HG02870 (cell line): ENCODE measurements around the gene DTNA.
"Not testable (repeated sequence)": the region's sequence is repeated elsewhere in the genome, so short reads cannot be mapped to it uniquely, and the experiment has no call there.

ENCODE experiments used
- ATAC-seq: cut with Tn5 transposase; IDR thresholded peaks from one replicate; pipeline ENCODE4 v1.9.1; 2021; ENCODE audit warnings: mild to moderate bottlenecking, moderate library complexity; ENCODE audit not compliant: unreplicated experiment

Gene DTNA

DNA sequence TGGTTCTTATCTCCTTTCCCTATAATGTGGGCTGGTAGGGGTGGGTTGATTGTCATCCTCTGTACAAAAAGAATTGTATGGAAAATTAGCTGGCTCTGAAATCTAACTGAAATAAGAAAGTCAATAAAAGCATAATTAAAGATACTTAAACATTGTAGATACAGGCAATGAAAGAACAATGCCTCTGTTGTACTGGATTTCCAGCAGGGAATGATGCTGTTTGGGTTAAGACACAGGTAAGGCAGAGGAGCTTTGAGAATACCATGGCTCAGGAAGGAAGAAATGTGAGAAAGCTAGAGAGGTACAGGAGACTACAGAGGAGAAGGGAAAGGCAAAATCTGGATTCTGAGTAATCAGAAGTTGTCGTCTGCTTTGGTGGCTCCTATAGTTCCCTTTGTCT, 10.1 kb downstream of the DTNA start:
- no peak for ATAC-seq

DNA sequence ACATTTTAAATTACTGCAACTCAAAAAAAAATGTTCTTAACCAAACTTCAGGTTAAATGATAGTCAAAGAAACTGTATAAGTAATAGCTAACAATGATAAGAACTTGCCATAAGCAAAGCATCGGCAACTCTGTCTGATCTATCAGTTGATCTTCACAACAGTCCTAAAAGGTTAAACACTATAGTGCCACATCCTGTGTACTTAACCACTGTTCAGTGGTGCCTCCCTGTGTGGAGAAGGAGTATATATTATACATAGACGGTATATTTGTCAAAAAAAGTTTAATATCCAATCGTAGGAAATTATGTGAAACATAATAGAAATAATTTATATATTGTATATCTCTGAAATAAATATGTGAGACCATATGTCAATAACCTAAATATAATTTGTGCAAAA, 13.0 kb downstream of the DTNA start:
- ATAC-seq, result no peak

- not testable (repeated sequence) for ATAC-seq
Measured at GRCh38 chr18:34725737-34726136, 15.6 kb downstream of the DTNA start.

GRCh38 chr18:34726286-34727004, 16.3 kb downstream of the DTNA start:
- ATAC-seq, result no peak

DNA sequence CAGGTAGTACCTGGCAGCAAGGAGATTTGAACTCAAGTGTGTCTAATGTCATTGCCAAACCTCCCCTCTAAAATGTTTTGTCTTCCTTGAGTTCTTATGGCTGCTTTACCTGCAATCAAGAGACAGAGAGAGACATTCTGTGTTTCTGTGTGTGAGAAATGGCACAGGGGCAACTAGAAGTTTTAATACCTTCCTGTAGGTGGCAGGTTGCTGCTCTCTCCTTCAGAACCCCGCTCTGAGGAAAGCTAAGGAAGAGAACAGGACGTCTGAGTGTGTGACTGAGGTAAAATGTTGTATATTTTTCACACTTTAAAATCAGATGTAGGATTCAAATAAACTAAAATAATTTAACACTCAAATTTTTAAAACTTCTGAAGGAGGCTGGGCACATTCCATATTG, 19.2 kb downstream of the DTNA start:
- ATAC-seq, result peak; percentile 62

- no peak for ATAC-seq
Measured at GRCh38 chr18:34729740-34730355, 19.8 kb downstream of the DTNA start.

DNA sequence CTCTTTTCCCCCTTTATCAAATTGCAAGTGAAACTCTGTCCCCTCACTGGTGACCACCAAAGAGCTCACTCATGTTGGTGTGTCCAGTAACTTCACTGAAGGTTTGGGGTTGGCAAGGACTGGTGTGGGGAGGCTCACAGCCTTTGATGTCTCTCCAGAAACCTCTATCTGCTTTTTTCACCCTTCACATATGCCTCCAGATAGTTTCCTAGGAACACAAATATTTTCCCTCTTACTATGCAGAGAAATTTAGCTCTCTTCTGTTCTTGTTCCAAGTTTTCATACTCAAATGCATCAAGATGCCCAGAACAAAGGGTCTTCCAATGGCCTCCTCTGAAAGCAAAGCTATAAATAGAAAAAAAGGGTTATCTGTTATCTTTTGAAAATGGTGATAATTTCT, 20.7 kb downstream of the DTNA start:
- ATAC-seq, result no peak

- ATAC-seq, result no peak
Measured at GRCh38 chr18:34734056-34734455, 24.0 kb downstream of the DTNA start.

- not testable (repeated sequence) for ATAC-seq
Measured at GRCh38 chr18:34734526-34734925, 24.4 kb downstream of the DTNA start.

DNA sequence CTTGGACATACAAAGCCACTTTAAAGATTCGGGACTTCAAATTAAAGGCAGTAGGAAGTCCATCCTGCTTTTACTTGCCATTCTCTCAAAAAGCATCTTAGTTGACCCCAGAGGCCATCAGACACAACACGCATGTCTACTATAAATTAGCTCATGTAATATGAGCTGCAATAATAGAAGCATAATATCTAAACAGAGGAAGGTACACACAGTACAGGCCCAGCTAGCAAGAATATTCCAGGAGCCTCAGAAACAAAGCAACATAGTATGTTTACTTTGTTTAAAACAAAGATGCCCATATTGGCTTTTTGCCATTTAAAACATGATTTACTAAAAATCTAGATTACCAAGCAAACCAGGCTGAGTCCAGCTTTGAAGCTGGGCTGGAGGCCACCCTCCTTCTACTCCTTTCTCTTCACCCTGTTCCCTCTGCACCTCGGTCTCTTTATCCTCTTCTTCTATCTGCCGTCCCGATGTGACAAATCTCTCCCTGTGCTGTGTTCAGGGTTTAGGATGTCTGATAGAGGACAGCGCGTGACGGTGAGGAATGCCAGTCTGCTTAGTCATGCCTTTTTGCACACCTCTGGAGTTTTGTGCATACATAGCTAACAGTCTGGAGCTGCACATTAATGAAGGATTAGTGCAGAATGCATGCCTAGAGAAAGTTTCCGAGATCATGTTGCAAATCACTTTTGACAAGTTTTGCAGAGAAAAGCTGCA, 28.2 kb downstream of the DTNA start:
- ATAC-seq, result no peak

DNA sequence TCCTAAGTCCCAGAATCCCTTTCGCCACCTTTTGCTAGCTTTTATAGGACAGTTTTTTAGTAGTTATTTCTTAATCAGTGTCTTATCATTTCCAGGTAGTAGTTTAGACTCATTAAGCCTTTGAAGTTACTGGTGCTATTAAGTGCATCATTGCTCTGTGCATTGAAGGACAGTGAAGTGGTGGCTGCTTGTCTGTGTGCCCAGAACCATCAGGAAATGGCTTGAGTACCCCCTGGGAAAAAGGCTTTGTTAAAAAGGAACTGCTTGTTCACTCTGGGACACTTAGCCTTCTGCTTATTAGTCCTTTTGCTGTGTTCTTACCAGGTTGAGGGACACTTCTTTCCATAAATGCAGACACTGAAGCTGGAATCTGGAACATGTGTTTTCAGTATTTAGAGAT, 30.0 kb downstream of the DTNA start:
- no peak for ATAC-seq

DNA sequence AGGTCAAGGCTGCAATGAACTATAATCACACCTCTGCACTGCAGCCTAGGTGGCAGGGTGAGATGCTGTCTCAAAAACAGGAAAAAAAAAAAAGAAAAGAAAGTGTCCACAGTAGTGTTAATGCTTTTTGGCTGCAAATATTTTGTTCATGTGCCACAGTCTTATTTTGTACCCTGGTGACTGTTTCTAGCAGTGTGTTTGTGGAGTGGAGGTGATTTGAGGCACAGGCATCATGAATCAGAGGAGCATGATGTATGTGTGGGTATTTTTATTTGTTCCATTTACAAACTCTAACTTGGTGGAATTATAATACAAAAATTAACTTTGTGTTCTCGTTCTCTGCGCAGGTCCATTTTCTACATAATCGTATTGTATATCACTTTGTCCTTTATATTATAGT, 30.6 kb downstream of the DTNA start:
- ATAC-seq, result no peak

DNA sequence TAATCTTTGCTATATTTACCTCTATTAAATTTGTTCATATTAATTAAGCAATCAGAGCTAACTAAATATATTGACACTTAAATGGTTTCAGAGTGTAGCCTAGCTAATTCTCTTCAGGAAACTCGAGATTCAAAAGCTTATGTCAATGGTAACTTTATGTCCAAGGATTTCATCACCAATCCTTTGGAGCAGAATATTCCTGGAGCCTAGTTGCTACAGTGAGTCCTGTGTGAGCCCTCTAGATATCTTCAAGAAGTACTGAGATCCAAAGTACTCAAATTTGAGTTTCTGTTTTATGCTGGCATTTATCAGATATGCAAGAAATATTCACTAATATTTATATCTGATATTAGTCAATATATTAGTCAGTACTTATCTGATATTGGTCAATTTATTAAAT, 31.3 kb downstream of the DTNA start:
- ATAC-seq, result no peak

- no peak for ATAC-seq
Measured at GRCh38 chr18:34742891-34743341, 32.8 kb downstream of the DTNA start.

DNA sequence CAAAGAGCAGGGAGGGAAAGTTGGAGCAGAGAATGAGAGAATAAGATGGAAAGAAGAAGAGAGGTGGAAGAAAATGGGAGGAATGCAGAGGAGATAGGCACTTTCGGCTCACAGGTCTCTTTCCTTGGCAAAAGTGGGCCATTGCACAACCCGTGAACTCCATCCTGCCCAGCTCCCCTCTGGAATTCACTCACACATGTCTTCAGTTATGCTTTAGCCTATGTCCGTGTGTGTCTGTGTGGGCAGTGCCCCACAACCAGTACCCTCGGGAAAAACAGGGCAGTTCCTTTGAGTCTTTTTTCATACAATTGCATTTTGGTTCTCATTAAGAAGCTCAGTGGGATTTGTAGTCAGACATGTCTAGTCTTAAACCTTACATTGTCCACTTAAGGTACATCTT, 34.5 kb downstream of the DTNA start:
- ATAC-seq, result no peak

GRCh38 chr18:34746614-34747013, 36.5 kb downstream of the DTNA start:
- ATAC-seq, result no peak

GRCh38 chr18:34749721-34750120, 39.6 kb downstream of the DTNA start:
- ATAC-seq, result no peak

DNA sequence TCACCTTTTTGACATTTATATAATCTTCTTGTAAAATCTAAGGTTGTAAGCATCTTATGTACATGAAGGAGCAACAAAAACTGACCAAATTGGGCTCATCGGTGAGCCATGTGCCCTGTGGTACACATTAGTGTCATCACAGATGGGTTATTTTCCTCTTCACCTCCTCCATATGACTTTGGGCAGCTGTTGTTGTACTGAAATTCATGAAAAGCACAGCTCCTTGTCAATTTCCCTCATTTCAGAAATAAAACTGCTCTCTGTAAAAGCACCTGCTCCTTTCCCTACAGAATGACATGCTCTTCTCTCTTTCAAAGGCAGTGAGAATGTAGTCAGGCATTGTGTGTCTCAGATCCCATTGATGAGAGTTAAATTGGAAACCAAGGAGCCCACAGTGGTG, 42.0 kb downstream of the DTNA start:
- no peak for ATAC-seq

DNA sequence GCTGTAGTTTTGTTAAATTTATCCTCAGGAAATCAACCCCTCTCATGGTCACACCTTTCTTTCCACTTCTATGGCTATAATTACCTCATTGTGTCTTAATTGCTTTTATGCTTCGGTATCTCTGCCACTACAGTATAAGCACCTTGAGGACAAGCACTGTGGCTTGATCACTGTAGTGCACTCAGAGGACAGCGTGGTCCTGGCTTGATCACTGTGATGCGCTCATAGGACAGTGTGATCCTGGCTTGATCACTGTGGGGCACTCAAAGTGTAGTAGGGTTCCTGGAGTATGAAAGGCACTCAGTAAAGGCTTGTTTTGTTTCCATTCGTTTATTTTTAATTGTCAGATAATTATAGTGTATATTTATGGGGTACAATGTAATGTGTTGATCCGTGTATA, 44.2 kb downstream of the DTNA start:
- ATAC-seq, result no peak

- no peak for ATAC-seq
Measured at GRCh38 chr18:34757666-34758065, 47.6 kb downstream of the DTNA start.

- ATAC-seq, result no peak
Measured at GRCh38 chr18:34758378-34758948, 48.4 kb downstream of the DTNA start.

DNA sequence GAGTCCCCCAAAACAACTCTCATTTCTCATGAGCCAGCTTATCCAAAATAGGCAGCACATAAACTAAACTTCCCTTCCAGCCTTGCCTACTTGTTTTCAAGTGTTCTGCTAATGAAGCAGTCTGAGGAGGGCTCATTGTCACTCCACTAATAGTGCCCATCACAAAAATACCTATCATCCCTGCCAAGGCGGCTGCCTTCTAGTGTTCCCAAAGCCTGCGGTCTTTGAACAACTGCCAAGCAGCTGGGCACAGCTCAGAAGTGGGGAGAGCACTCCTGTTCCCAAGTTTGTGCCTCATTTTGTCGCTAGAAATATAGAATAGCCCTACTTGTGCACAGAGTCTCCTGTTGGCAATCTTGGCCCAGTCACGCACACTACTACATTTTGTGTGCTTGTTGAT, 50.3 kb downstream of the DTNA start:
- ATAC-seq, result no peak
